GM18517 (cell line): ENCODE results near the gene ITGAE.

Source experiments
- ATAC-seq: cut with Tn5 transposase; IDR thresholded peaks from one replicate; pipeline ENCODE4 v1.9.1; 2021; ENCODE audit warnings: mild to moderate bottlenecking, moderate library complexity; ENCODE audit not compliant: unreplicated experiment

The ITGAE gene

GRCh38 chr17:3821101-3821500 lies 20.1 kb upstream of the ITGAE start:
- ATAC-seq = no peak

GRCh38 chr17:3818786-3819185 lies 17.8 kb upstream of the ITGAE start:
- ATAC-seq = no peak

GRCh38 chr17:3817851-3818605 lies 17.0 kb upstream of the ITGAE start:
- no peak for ATAC-seq

- no peak for ATAC-seq
These were observed 14.9 kb upstream of the ITGAE start for GRCh38 chr17:3815925-3816324.

- ATAC-seq = no peak
These were observed 14.1 kb upstream of the ITGAE start for GRCh38 chr17:3815122-3815521.

GRCh38 chr17:3814361-3814760 lies 13.4 kb upstream of the ITGAE start:
- no peak for ATAC-seq

- ATAC-seq = no peak
These were observed 12.2 kb upstream of the ITGAE start for GRCh38 chr17:3813171-3813570.

- no peak for ATAC-seq
These were observed 11.8 kb upstream of the ITGAE start for GRCh38 chr17:3812771-3813170.

GRCh38 chr17:3812284-3812683 lies 11.3 kb upstream of the ITGAE start:
- no peak for ATAC-seq

- no peak for ATAC-seq
These were observed 9.0 kb upstream of the ITGAE start for GRCh38 chr17:3810019-3810418.

- ATAC-seq = no peak
These were observed 8.1 kb upstream of the ITGAE start for GRCh38 chr17:3809135-3809534.

GRCh38 chr17:3808701-3809100 lies 7.7 kb upstream of the ITGAE start:
- ATAC-seq = no peak

- no peak for ATAC-seq
These were observed 4.6 kb upstream of the ITGAE start for GRCh38 chr17:3805581-3805980.

GRCh38 chr17:3804503-3804931 lies 3.5 kb upstream of the ITGAE start:
- ATAC-seq = peak; percentile 49

GRCh38 chr17:3803308-3803640 lies 2.3 kb upstream of the ITGAE start:
- no peak for ATAC-seq

GRCh38 chr17:3802461-3803307 lies 1.7 kb upstream of the ITGAE start:
- ATAC-seq = no peak

- ATAC-seq = no peak
These were observed 804 bp upstream of the ITGAE start for GRCh38 chr17:3801792-3802191.

- no peak for ATAC-seq
These were observed 359 bp upstream of the ITGAE start for GRCh38 chr17:3801347-3801746.

GRCh38 chr17:3799181-3799945 lies 1.6 kb downstream of the ITGAE start:
- ATAC-seq = no peak

GRCh38 chr17:3798273-3799180 lies 2.5 kb downstream of the ITGAE start:
- ATAC-seq = no peak

GRCh38 chr17:3796822-3797170 lies 4.2 kb downstream of the ITGAE start:
- peak; percentile 33 for ATAC-seq
